Measurements from ENCODE around the gene C13orf46.
"Not testable (repeated sequence)": the region's sequence is repeated elsewhere in the genome, so short reads cannot be mapped to it uniquely, and the experiment has no call there.

The C13orf46 gene

GRCh38 chr13:113913408-113913807 is 60.5 kb downstream of the C13orf46 start:
- DNase-seq (ENCODE audit: low read depth); H3K27me3 ChIP-seq (replicated peaks; ENCODE audit: control insufficient read depth, insufficient read depth, low read length); H3K36me3 ChIP-seq (ENCODE audit: control insufficient read depth, insufficient read depth, low read length, severe bottlenecking); H3K4me1 ChIP-seq (ENCODE audit: control insufficient read depth, insufficient read depth, low read length); H3K9ac ChIP-seq (ENCODE audit: low read length); H3K4me3 ChIP-seq (ENCODE audit: low read length): not testable (repeated sequence)
- peaks cover 37% of the 10 kb centered on the region for H3K9me3 ChIP-seq (ENCODE audit: control insufficient read depth, low read length)

GRCh38 chr13:113912596-113912995 is 61.3 kb downstream of the C13orf46 start:
- no peak overlapping the region for H3K9ac ChIP-seq (ENCODE audit: low read length)
- no peaks in the 10 kb centered on the region for H3K36me3 ChIP-seq (ENCODE audit: control insufficient read depth, insufficient read depth, low read length, severe bottlenecking)
- H3K4me3 ChIP-seq (ENCODE audit: low read length) = no peak overlapping the region
- peaks cover 37% of the 10 kb centered on the region for H3K9me3 ChIP-seq (ENCODE audit: control insufficient read depth, low read length)
- no peaks in the 10 kb centered on the region for H3K27me3 ChIP-seq (replicated peaks; ENCODE audit: control insufficient read depth, insufficient read depth, low read length)
- peaks cover 15% of the 10 kb centered on the region for H3K4me1 ChIP-seq (ENCODE audit: control insufficient read depth, insufficient read depth, low read length)
- no peak for DNase-seq (ENCODE audit: low read depth)

- H3K9ac ChIP-seq (ENCODE audit: low read length) = peak overlapping the region; percentile 10
- peaks cover 17% of the 10 kb centered on the region for H3K9me3 ChIP-seq (ENCODE audit: control insufficient read depth, low read length)
- DNase-seq (ENCODE audit: low read depth) = peak; percentile 37
- peak overlapping the region; percentile 10 for H3K4me3 ChIP-seq (ENCODE audit: low read length)
- H3K27me3 ChIP-seq (replicated peaks; ENCODE audit: control insufficient read depth, insufficient read depth, low read length) = no peaks in the 10 kb centered on the region
- H3K4me1 ChIP-seq (ENCODE audit: control insufficient read depth, insufficient read depth, low read length) = peaks cover 23% of the 10 kb centered on the region
- H3K36me3 ChIP-seq (ENCODE audit: control insufficient read depth, insufficient read depth, low read length, severe bottlenecking) = no peaks in the 10 kb centered on the region
These were observed 66.0 kb downstream of the C13orf46 start for GRCh38 chr13:113907635-113908617.

GRCh38 chr13:113906571-113906970 is 67.3 kb downstream of the C13orf46 start:
- Histone ChIP-seq H3K9ac (ENCODE audit: low read length) (no peak overlapping the region), H3K36me3 (ENCODE audit: control insufficient read depth, insufficient read depth, low read length, severe bottlenecking) (no peaks in the 10 kb centered on the region)
- no peak for DNase-seq (ENCODE audit: low read depth)

GRCh38 chr13:113905942-113906341 is 67.9 kb downstream of the C13orf46 start:
- Histone ChIP-seq H3K9me3 (ENCODE audit: control insufficient read depth, low read length) (peaks cover 2% of the 10 kb centered on the region), H3K4me1 (ENCODE audit: control insufficient read depth, insufficient read depth, low read length) (peaks cover 24% of the 10 kb centered on the region), H3K4me3 (ENCODE audit: low read length) (no peak overlapping the region), H3K27me3 (replicated peaks; ENCODE audit: control insufficient read depth, insufficient read depth, low read length) (no peaks in the 10 kb centered on the region), H3K36me3 (ENCODE audit: control insufficient read depth, insufficient read depth, low read length, severe bottlenecking) (no peaks in the 10 kb centered on the region), H3K9ac (ENCODE audit: low read length) (no peak overlapping the region)
- no peak for DNase-seq (ENCODE audit: low read depth)

More at GRCh38 chr13:113906571-113906970, 67.3 kb downstream of the C13orf46 start:
- Histone ChIP-seq H3K4me1 (ENCODE audit: control insufficient read depth, insufficient read depth, low read length) (peaks cover 24% of the 10 kb centered on the region), H3K27me3 (replicated peaks; ENCODE audit: control insufficient read depth, insufficient read depth, low read length) (no peaks in the 10 kb centered on the region), H3K4me3 (ENCODE audit: low read length) (no peak overlapping the region), H3K9me3 (ENCODE audit: control insufficient read depth, low read length) (peaks cover 8% of the 10 kb centered on the region)

GRCh38 chr13:113905018-113905417 is 68.9 kb downstream of the C13orf46 start:
- H3K27me3 ChIP-seq (replicated peaks; ENCODE audit: control insufficient read depth, insufficient read depth, low read length) = no peaks in the 10 kb centered on the region
- H3K9ac ChIP-seq (ENCODE audit: low read length) = no peak overlapping the region
- no peak overlapping the region for H3K4me3 ChIP-seq (ENCODE audit: low read length)
- H3K9me3 ChIP-seq (ENCODE audit: control insufficient read depth, low read length) = no peaks in the 10 kb centered on the region
- DNase-seq (ENCODE audit: low read depth) = no peak
- peaks cover 27% of the 10 kb centered on the region for H3K4me1 ChIP-seq (ENCODE audit: control insufficient read depth, insufficient read depth, low read length)
- no peaks in the 10 kb centered on the region for H3K36me3 ChIP-seq (ENCODE audit: control insufficient read depth, insufficient read depth, low read length, severe bottlenecking)

- H3K36me3 ChIP-seq (ENCODE audit: control insufficient read depth, insufficient read depth, low read length, severe bottlenecking) = no peaks in the 10 kb centered on the region
- H3K4me3 ChIP-seq (ENCODE audit: low read length) = no peak overlapping the region
- H3K4me1 ChIP-seq (ENCODE audit: control insufficient read depth, insufficient read depth, low read length) = peaks cover 27% of the 10 kb centered on the region
- no peak overlapping the region for H3K9ac ChIP-seq (ENCODE audit: low read length)
- no peaks in the 10 kb centered on the region for H3K9me3 ChIP-seq (ENCODE audit: control insufficient read depth, low read length)
- no peak for DNase-seq (ENCODE audit: low read depth)
- no peaks in the 10 kb centered on the region for H3K27me3 ChIP-seq (replicated peaks; ENCODE audit: control insufficient read depth, insufficient read depth, low read length)
These were observed 69.5 kb downstream of the C13orf46 start for GRCh38 chr13:113904411-113904810.

GRCh38 chr13:113903912-113904311 is 70.0 kb downstream of the C13orf46 start:
- no peak for DNase-seq (ENCODE audit: low read depth)
- Histone ChIP-seq H3K36me3 (ENCODE audit: control insufficient read depth, insufficient read depth, low read length, severe bottlenecking) (no peaks in the 10 kb centered on the region), H3K4me3 (ENCODE audit: low read length) (no peak overlapping the region), H3K27me3 (replicated peaks; ENCODE audit: control insufficient read depth, insufficient read depth, low read length) (no peaks in the 10 kb centered on the region), H3K4me1 (ENCODE audit: control insufficient read depth, insufficient read depth, low read length) (peaks cover 24% of the 10 kb centered on the region), H3K9me3 (ENCODE audit: control insufficient read depth, low read length) (no peaks in the 10 kb centered on the region), H3K9ac (ENCODE audit: low read length) (no peak overlapping the region)
